HCT116 (cell line): ENCODE measurements around the gene LARP4. TPM values are rescaled to one million over a fixed set of nuclear protein-coding genes. Genes with fewer than 3 reads are reported as not detected.

Experiments used
- ATAC-seq: fragments of 200-7000 bp; cut with Tn5 transposase; 2 replicates; pipeline ENCODE4 v1.9.1; 2020; ENCODE audit warnings: mild to moderate bottlenecking, moderate library complexity
- BruUV-seq: library from RNA; stranded (reverse); fragments of 400-500 nt; replicated peaks from 2 replicates; lab custom pipeline; 2021; lab: Mats Ljungman, UMichigan
- CTCF ChIA-PET: fragments of 300-600 bp; sonication (Branson Sonifier 250); formaldehyde crosslinking; loops from one replicate; lab custom pipeline; 2021; ENCODE audit warnings: antibody characterized with exemption; lab: Charles Lee
- POLR2A ChIA-PET: fragments of 300-600, 350-600 bp; sonication (Branson Sonifier 250); formaldehyde crosslinking; loops from one replicate; lab custom pipeline; 2021; ENCODE audit warnings: antibody characterized with exemption; lab: Charles Lee
- RAD21 ChIA-PET, 2 experiments: fragments of 300-600 bp; sonication (Branson Sonifier 250); formaldehyde crosslinking; loops; one replicate each; lab custom pipeline; 2023; ENCODE audit warnings: low total read pairs in 2 of 2; ENCODE audit not compliant: uncharacterized antibody in 2 of 2, unreplicated experiment in 2 of 2, low non-redundant PET in 1 of 2; lab: Charles Lee
- DNase-seq: peaks from one replicate; pipeline ENCODE4 v3.0.0-alpha.2; 2010; ENCODE audit warnings: low read depth, low spot score
- H2AFZ ChIP-seq: fragments of 200-600 bp; shearing (Covaris generic), sonication (generic); 2 replicates; pipeline ENCODE4 v1.6.1; 2017; ENCODE audit warnings: low read depth, mixed run types, mixed read lengths, antibody characterized with exemption, low read length; ENCODE audit not compliant: poor library complexity, severe bottlenecking
- H3K27ac ChIP-seq: 2 replicates; pipeline ENCODE4 v1.5.1; 2012; ENCODE audit warnings: low read depth, low read length
- H3K27me3 ChIP-seq: fragments of 200-600 bp; sonication (generic); 2 replicates; pipeline ENCODE4 v1.6.1; 2016; ENCODE audit warnings: mixed run types, low read length, mixed read lengths; ENCODE audit not compliant: insufficient read depth
- H3K36me3 ChIP-seq, 2 experiments: fragments of 200-500 bp in 1 of 2; fragments of 200-600 bp in 1 of 2; sonication (Bioruptor generic) in 1 of 2; sonication (generic) in 1 of 2; 2 replicates each; pipeline versions ENCODE4 v1.5.1 to v1.6.1; 2014 to 2016; ENCODE audit warnings: low read length in 2 of 2, inconsistent platforms in 1 of 2, mixed read lengths in 1 of 2, mixed run types in 1 of 2; ENCODE audit not compliant: insufficient read depth in 2 of 2, control insufficient read depth in 1 of 2
- H3K4me1 ChIP-seq, 2 experiments: fragments of 200-600 bp in 1 of 2; sonication (generic) in 1 of 2; 2 replicates each; pipeline versions ENCODE4 v1.5.1 to v1.6.1; 2012 to 2017; ENCODE audit warnings: low read length in 2 of 2, inconsistent platforms in 1 of 2, mild to moderate bottlenecking in 1 of 2, mixed read lengths in 1 of 2, mixed run types in 1 of 2, moderate library complexity in 1 of 2; ENCODE audit not compliant: insufficient read depth in 2 of 2, control insufficient read depth in 1 of 2
- H3K4me2 ChIP-seq: fragments of 200-600 bp; sonication (generic); 2 replicates; pipeline ENCODE4 v1.6.1; 2017; ENCODE audit warnings: mixed run types, low read length, mixed read lengths
- H3K4me3 ChIP-seq, 2 experiments: fragments of 200-600 bp in 1 of 2; sonication (generic) in 1 of 2; replicated peaks in 1 of 2; 2 replicates each; pipeline ENCODE4 v1.5.1; 2011 to 2016; ENCODE audit warnings: low read length in 2 of 2, control low read depth in 1 of 2, low read depth in 1 of 2, mild to moderate bottlenecking in 1 of 2, mixed read lengths in 1 of 2, mixed run types in 1 of 2
- H3K79me2 ChIP-seq: fragments of 200-600 bp; sonication (generic); 2 replicates; pipeline ENCODE4 v1.6.1; 2017; ENCODE audit warnings: mild to moderate bottlenecking, mixed run types, low read length, moderate library complexity, mixed read lengths; ENCODE audit not compliant: insufficient read depth
- H3K9ac ChIP-seq: fragments of 200-600 bp; sonication (generic); 2 replicates; pipeline ENCODE4 v1.6.1; 2016; ENCODE audit warnings: low read length, mixed read lengths
- H3K9me2 ChIP-seq: fragments of 200-600 bp; sonication (generic), shearing (Covaris generic); 2 replicates; pipeline ENCODE4 v1.6.1; 2017; ENCODE audit warnings: mixed run types, mild to moderate bottlenecking, moderate library complexity; ENCODE audit not compliant: insufficient read depth
- H3K9me3 ChIP-seq, 2 experiments: fragments of 200-500 bp in 1 of 2; fragments of 200-600 bp in 1 of 2; sonication (Bioruptor generic) in 1 of 2; sonication (generic) in 1 of 2; 2 replicates each; pipeline ENCODE4 v1.6.1; 2014 to 2017; ENCODE audit warnings: low read length in 2 of 2, mixed read lengths in 2 of 2, inconsistent platforms in 1 of 2, low read depth in 1 of 2, mild to moderate bottlenecking in 1 of 2, mixed run types in 1 of 2, moderate library complexity in 1 of 2; ENCODE audit not compliant: control insufficient read depth in 1 of 2, insufficient read depth in 1 of 2
- H4K20me1 ChIP-seq: fragments of 200-600 bp; sonication (generic), shearing (Covaris generic); 2 replicates; pipeline ENCODE4 v1.6.1; 2017; ENCODE audit warnings: mixed run types, mild to moderate bottlenecking, moderate library complexity; ENCODE audit not compliant: insufficient read depth
- CBX3 ChIP-seq: IDR thresholded peaks from 2 replicates; pipeline ENCODE4 v1.6.1; 2012; ENCODE audit warnings: low read depth
- MAX ChIP-seq: IDR thresholded peaks from 2 replicates; pipeline ENCODE4 v1.6.1; 2012
- REST ChIP-seq: IDR thresholded peaks from 2 replicates; pipeline ENCODE4 v1.6.1; 2012; ENCODE audit warnings: low read depth
- YY1 ChIP-seq: IDR thresholded peaks from 2 replicates; pipeline ENCODE4 v1.6.1; 2011; ENCODE audit warnings: low read length, low read depth, moderate library complexity, mild to moderate bottlenecking; ENCODE audit not compliant: insufficient replicate concordance; ENCODE audit errors: extremely low read depth
- ZNF274 ChIP-seq: fragments of 200-500 bp; sonication (Bioruptor generic); IDR thresholded peaks from 2 replicates; pipeline ENCODE4 v1.6.1; 2014; ENCODE audit warnings: mild to moderate bottlenecking, low read depth, low read length, inconsistent platforms
- intact Hi-C: fragments of 100-400 bp; cut with micrococcal nuclease; formaldehyde crosslinking; loops from 2 replicates; pipeline ENCODE4 v1.10.0; 2022
- total RNA-seq: library from RNA; stranded (reverse); gene quantifications from one replicate; pipeline ENCODE4 v1.2.1, GENCODE V29; 2021; ENCODE audit not compliant: unreplicated experiment

Gene LARP4
- total RNA-seq, 1 experiment from 2014 or later = 76.3 TPM

- Histone ChIP-seq H3K4me1 (peaks cover 0 to 9% of the 10 kb centered on the region in 2 experiments; a peak in 2 of 4 replicates), H2AFZ (no peak overlapping the region), H3K27me3 (no peaks in the 10 kb centered on the region), H3K36me3 (no peaks in the 10 kb centered on the region), H3K4me3 (no peak overlapping the region), H3K4me2 (no peak overlapping the region), H3K27ac (no peak overlapping the region), H3K79me2 (peaks cover 85% of the 10 kb centered on the region), H3K9me2 (no peaks in the 10 kb centered on the region), H3K9ac (no peak overlapping the region), H3K9me3 (no peaks in the 10 kb centered on the region), H4K20me1 (no peaks in the 10 kb centered on the region)
- DNase-seq = no peak
- ChIA-PET RAD21 (no interaction called here), POLR2A (no interaction called here), CTCF (interaction anchor here (2.1 kb wide), 1 partner anchor 10 kb away, joined by 6 read pairs; the partner anchor contains the start of gene DIP2B)
- intact Hi-C loops = no loop called here
- TF ChIP-seq YY1 (no peak), ZNF274 (no peak), CBX3 (no peak), REST (no peak), MAX (no peak)
- BruUV-seq = no TSS peak
- ATAC-seq = no peak
These were observed 114.0 kb downstream of the LARP4 start for GRCh38 chr12:50514526-50515276.
